T-helper 1 cell treated with Interleukin-12 subunit alpha and Interleukin-12 subunit beta and Interleukin-4 antibody, amounts not matched to agents 30 μg/mL and 1 μg/mL, for 36 hours (primary cell): ENCODE measurements around the gene MAN1C1.

ENCODE experiments used
- H3K27ac Mint-ChIP-seq: one replicate; pipeline ENCODE4 v1.8.0; 2021; ENCODE audit warnings: mild to moderate bottlenecking, mixed read lengths
- H3K27me3 Mint-ChIP-seq: one replicate; pipeline ENCODE4 v1.8.0; 2021; ENCODE audit warnings: low read depth, mixed read lengths
- H3K36me3 Mint-ChIP-seq: one replicate; pipeline ENCODE4 v1.8.0; 2021; ENCODE audit warnings: low read depth, mixed read lengths
- H3K4me1 Mint-ChIP-seq: one replicate; pipeline ENCODE4 v1.8.0; 2021; ENCODE audit warnings: low read depth, mixed read lengths
- H3K4me3 Mint-ChIP-seq: one replicate; pipeline ENCODE4 v1.8.0; 2021; ENCODE audit warnings: mild to moderate bottlenecking, moderate library complexity, mixed read lengths
- H3K9me3 Mint-ChIP-seq: one replicate; pipeline ENCODE4 v1.8.0; 2021; ENCODE audit warnings: mixed read lengths

The MAN1C1 gene

GRCh38 chr1:25744636-25745425 lies 128.2 kb downstream of the MAN1C1 start:
- H3K36me3 Mint-ChIP-seq: no peaks in the 10 kb centered on the region
- H3K4me3 Mint-ChIP-seq: no peak overlapping the region
- no peaks in the 10 kb centered on the region for H3K4me1 Mint-ChIP-seq
- peaks cover 20% of the 10 kb centered on the region for H3K27me3 Mint-ChIP-seq
- no peak overlapping the region for H3K27ac Mint-ChIP-seq
- H3K9me3 Mint-ChIP-seq: no peaks in the 10 kb centered on the region

- no peak overlapping the region for H3K27ac Mint-ChIP-seq
- H3K4me1 Mint-ChIP-seq: no peaks in the 10 kb centered on the region
- no peaks in the 10 kb centered on the region for H3K36me3 Mint-ChIP-seq
- no peak overlapping the region for H3K4me3 Mint-ChIP-seq
- H3K9me3 Mint-ChIP-seq: no peaks in the 10 kb centered on the region
- peaks cover 18% of the 10 kb centered on the region for H3K27me3 Mint-ChIP-seq
Observed at GRCh38 chr1:25746299-25747045, 129.9 kb downstream of the MAN1C1 start.

GRCh38 chr1:25747046-25747719 lies 130.6 kb downstream of the MAN1C1 start:
- H3K4me3 Mint-ChIP-seq: no peak overlapping the region
- no peak overlapping the region for H3K27ac Mint-ChIP-seq
- no peaks in the 10 kb centered on the region for H3K36me3 Mint-ChIP-seq
- H3K27me3 Mint-ChIP-seq: peaks cover 13% of the 10 kb centered on the region
- no peaks in the 10 kb centered on the region for H3K4me1 Mint-ChIP-seq
- no peaks in the 10 kb centered on the region for H3K9me3 Mint-ChIP-seq

- Mint-ChIP-seq H3K9me3 (no peaks in the 10 kb centered on the region), H3K4me3 (no peak overlapping the region), H3K27me3 (peaks cover 16% of the 10 kb centered on the region), H3K4me1 (no peaks in the 10 kb centered on the region), H3K36me3 (no peaks in the 10 kb centered on the region), H3K27ac (no peak overlapping the region)
Observed at GRCh38 chr1:25748531-25749205, 132.1 kb downstream of the MAN1C1 start.

GRCh38 chr1:25750923-25751605 lies 134.5 kb downstream of the MAN1C1 start:
- Mint-ChIP-seq H3K27ac (no peak overlapping the region), H3K9me3 (no peaks in the 10 kb centered on the region), H3K36me3 (peaks cover 4% of the 10 kb centered on the region), H3K4me3 (no peak overlapping the region), H3K4me1 (peaks cover 9% of the 10 kb centered on the region), H3K27me3 (peaks cover 31% of the 10 kb centered on the region)

- Mint-ChIP-seq H3K4me1 (peaks cover 9% of the 10 kb centered on the region), H3K27me3 (peaks cover 46% of the 10 kb centered on the region), H3K4me3 (no peak overlapping the region), H3K9me3 (no peaks in the 10 kb centered on the region), H3K27ac (no peak overlapping the region), H3K36me3 (peaks cover 4% of the 10 kb centered on the region)
Observed at GRCh38 chr1:25754470-25755181, 138.0 kb downstream of the MAN1C1 start.

- no peak overlapping the region for H3K27ac Mint-ChIP-seq
- peaks cover 9% of the 10 kb centered on the region for H3K4me1 Mint-ChIP-seq
Observed at GRCh38 chr1:25755475-25756125, 139.0 kb downstream of the MAN1C1 start.

GRCh38 chr1:25756215-25756614 lies 139.6 kb downstream of the MAN1C1 start:
- Mint-ChIP-seq H3K9me3 (no peaks in the 10 kb centered on the region), H3K36me3 (peaks cover 4% of the 10 kb centered on the region), H3K4me1 (peaks cover 9% of the 10 kb centered on the region), H3K4me3 (no peak overlapping the region), H3K27ac (no peak overlapping the region), H3K27me3 (peaks cover 54% of the 10 kb centered on the region)

More at GRCh38 chr1:25755475-25756125, 139.0 kb downstream of the MAN1C1 start:
- peaks cover 55% of the 10 kb centered on the region for H3K27me3 Mint-ChIP-seq
- H3K4me3 Mint-ChIP-seq: no peak overlapping the region
- H3K36me3 Mint-ChIP-seq: peaks cover 4% of the 10 kb centered on the region
- no peaks in the 10 kb centered on the region for H3K9me3 Mint-ChIP-seq

GRCh38 chr1:25757151-25757845 lies 140.7 kb downstream of the MAN1C1 start:
- Mint-ChIP-seq H3K27ac (no peak overlapping the region), H3K4me1 (peaks cover 9% of the 10 kb centered on the region), H3K4me3 (no peak overlapping the region), H3K9me3 (no peaks in the 10 kb centered on the region), H3K27me3 (peaks cover 49% of the 10 kb centered on the region), H3K36me3 (peaks cover 4% of the 10 kb centered on the region)

GRCh38 chr1:25757846-25758185 lies 141.2 kb downstream of the MAN1C1 start:
- peaks cover 49% of the 10 kb centered on the region for H3K27me3 Mint-ChIP-seq
- H3K4me3 Mint-ChIP-seq: no peak overlapping the region
- peaks cover 9% of the 10 kb centered on the region for H3K4me1 Mint-ChIP-seq
- H3K27ac Mint-ChIP-seq: no peak overlapping the region
- H3K9me3 Mint-ChIP-seq: no peaks in the 10 kb centered on the region
- H3K36me3 Mint-ChIP-seq: peaks cover 4% of the 10 kb centered on the region

GRCh38 chr1:25758466-25759070 lies 142.0 kb downstream of the MAN1C1 start:
- Mint-ChIP-seq H3K4me1 (peaks cover 9% of the 10 kb centered on the region), H3K4me3 (no peak overlapping the region), H3K27me3 (peaks cover 46% of the 10 kb centered on the region), H3K27ac (no peak overlapping the region), H3K9me3 (no peaks in the 10 kb centered on the region), H3K36me3 (peaks cover 4% of the 10 kb centered on the region)

- Mint-ChIP-seq H3K27me3 (peaks cover 38% of the 10 kb centered on the region), H3K9me3 (no peaks in the 10 kb centered on the region), H3K36me3 (peaks cover 3% of the 10 kb centered on the region), H3K4me1 (peaks cover 6% of the 10 kb centered on the region), H3K4me3 (no peak overlapping the region), H3K27ac (no peak overlapping the region)
Observed at GRCh38 chr1:25760122-25760719, 143.6 kb downstream of the MAN1C1 start.
